GM12878 (cell line): ENCODE results near the gene RUNDC3A. TPM values are rescaled to one million over a fixed set of nuclear protein-coding genes. Genes with fewer than 3 reads are reported as not detected.

ENCODE experiments used
- ATF7 ChIP-seq: fragments of 450-650 bp; IDR thresholded peaks from 2 replicates; pipeline ENCODE4 v1.6.1; 2016; ENCODE audit warnings: low read depth, mild to moderate bottlenecking
- CBX3 ChIP-seq: fragments of 200-600 bp; sonication (generic); IDR thresholded peaks from 2 replicates; pipeline ENCODE4 v1.6.1; 2016; ENCODE audit warnings: low read depth, borderline replicate concordance
- CEBPB ChIP-seq, 2 experiments: fragments of 150-350 bp in 1 of 2; IDR thresholded peaks; 2 replicates each; pipeline ENCODE4 v1.6.1; 2012 to 2014; ENCODE audit warnings: low read depth in 2 of 2, low read length in 2 of 2, borderline replicate concordance in 1 of 2, inconsistent platforms in 1 of 2
- EGR1 ChIP-seq, 2 experiments: IDR thresholded peaks; 1 replicate in 1 of 2; 2 replicates in 1 of 2; pipeline ENCODE4 v1.6.1; 2011 to 2012; ENCODE audit warnings: low read depth in 2 of 2, low read length in 2 of 2, borderline replicate concordance in 1 of 2, mild to moderate bottlenecking in 1 of 2, moderate library complexity in 1 of 2
- EP300 ChIP-seq, 2 experiments: fragments of 150-350 bp in 1 of 2; IDR thresholded peaks; 2 replicates each; pipeline ENCODE4 v1.6.1; 2011 to 2012; ENCODE audit warnings: low read depth in 2 of 2, low read length in 2 of 2, borderline replicate concordance in 1 of 2, improper control_type of control experiment in 1 of 2, inconsistent platforms in 1 of 2; ENCODE audit not compliant: control insufficient read depth in 1 of 2
- JUND ChIP-seq: IDR thresholded peaks from 2 replicates; pipeline ENCODE4 v1.6.1; 2012; ENCODE audit warnings: low read depth, mild to moderate bottlenecking, low read length, improper control_type of control experiment, moderate library complexity
- MXI1 ChIP-seq: fragments of 150-350 bp; IDR thresholded peaks from 2 replicates; pipeline ENCODE4 v1.6.1; 2011; ENCODE audit warnings: low read depth, mild to moderate bottlenecking, inconsistent platforms, low read length, improper control_type of control experiment
- NR2C1 ChIP-seq: fragments of 450-650 bp; IDR thresholded peaks from 2 replicates; pipeline ENCODE4 v1.6.1; 2017; ENCODE audit warnings: antibody characterized with exemption, mild to moderate bottlenecking, moderate library complexity
- RAD21 ChIP-seq: IDR thresholded peaks from 2 replicates; pipeline ENCODE4 v1.6.1; 2011; ENCODE audit warnings: mild to moderate bottlenecking, low read depth, low read length, moderate library complexity; ENCODE audit not compliant: insufficient read depth
- REST ChIP-seq: IDR thresholded peaks from 2 replicates; pipeline ENCODE4 v1.6.1; 2012; ENCODE audit warnings: mild to moderate bottlenecking, low read depth, low read length
- SKIL ChIP-seq: fragments of 450-650 bp; IDR thresholded peaks from 2 replicates; pipeline ENCODE4 v1.6.1; 2017; ENCODE audit warnings: mild to moderate bottlenecking, low read depth, inconsistent platforms; ENCODE audit not compliant: poor library complexity, severe bottlenecking
- SMC3 ChIP-seq: IDR thresholded peaks from 2 replicates; pipeline ENCODE4 v1.6.1; 2011; ENCODE audit warnings: low read length, improper control_type of control experiment, borderline replicate concordance
- SREBF2 ChIP-seq: IDR thresholded peaks from 2 replicates; pipeline ENCODE4 v1.6.1; 2012; ENCODE audit warnings: mild to moderate bottlenecking, low read length
- TCF12 ChIP-seq: IDR thresholded peaks from 2 replicates; pipeline ENCODE4 v1.6.1; 2011; ENCODE audit warnings: low read depth, mild to moderate bottlenecking, low read length
- USF2 ChIP-seq: IDR thresholded peaks from 2 replicates; pipeline ENCODE4 v1.6.1; 2011; ENCODE audit warnings: low read depth, low read length, improper control_type of control experiment, borderline replicate concordance
- WRNIP1 ChIP-seq: IDR thresholded peaks from 2 replicates; pipeline ENCODE4 v1.6.1; 2011; ENCODE audit warnings: low read depth, low read length, improper control_type of control experiment, borderline replicate concordance
- ZNF274 ChIP-seq: IDR thresholded peaks from one replicate; pipeline ENCODE4 v1.8.0; 2011; ENCODE audit not compliant: insufficient read length, insufficient read depth
- ZZZ3 ChIP-seq: IDR thresholded peaks from 2 replicates; pipeline ENCODE4 v1.6.1; 2011; ENCODE audit warnings: low read depth; ENCODE audit not compliant: control insufficient read depth, insufficient read length
- polyA plus RNA-seq, 11 experiments: library from polyadenylated mRNA; depleted of rRNA in 4 of 11; unstranded in 6 of 11; stranded (reverse) in 5 of 11; fragments of >200 nt; fragmentation: Nextera tagmentation in 4 of 11; fragmentation: Illumina TruSeq in 1 of 11; extraction: Ambion mirVana in 4 of 11; extraction: Trizol in 1 of 11; gene quantifications; 1 replicate in 1 of 11; 2 replicates in 10 of 11; pipeline versions ENCODE4 v1.2.1 to v1.2.3, GENCODE V29; 2011 to 2016; ENCODE audit warnings: inconsistent platforms in 2 of 11, missing spikeins in 2 of 11, low read depth in 1 of 11
- total RNA-seq, 4 experiments: library from RNA; depleted of rRNA in 3 of 4; stranded (reverse); fragments of >200 nt in 3 of 4; fragmentation: Illumina TruSeq in 1 of 4; extraction: Trizol in 1 of 4; gene quantifications; 2 replicates each; pipeline versions ENCODE4 v1.2.1 to v1.2.3, GENCODE V29; 2013 to 2021
- TF ChIP-seq, protein P1 (sequence below): IDR thresholded peaks from 2 replicates; pipeline ENCODE4 v1.6.1; 2012; ENCODE audit warnings: low read depth, low read length, improper control_type of control experiment
- TF ChIP-seq, protein P2 (sequence below): IDR thresholded peaks from 2 replicates; pipeline ENCODE4 v1.6.1; 2012; ENCODE audit warnings: low read depth, low read length, improper control_type of control experiment

Gene RUNDC3A
- total and polyA plus RNA-seq, 10 of the 15 experiments (the other 5 are each of a cell fraction or from before 2014, with no cell fraction given), result 0.07 to 0.17 TPM; not detected in 8

DNA sequence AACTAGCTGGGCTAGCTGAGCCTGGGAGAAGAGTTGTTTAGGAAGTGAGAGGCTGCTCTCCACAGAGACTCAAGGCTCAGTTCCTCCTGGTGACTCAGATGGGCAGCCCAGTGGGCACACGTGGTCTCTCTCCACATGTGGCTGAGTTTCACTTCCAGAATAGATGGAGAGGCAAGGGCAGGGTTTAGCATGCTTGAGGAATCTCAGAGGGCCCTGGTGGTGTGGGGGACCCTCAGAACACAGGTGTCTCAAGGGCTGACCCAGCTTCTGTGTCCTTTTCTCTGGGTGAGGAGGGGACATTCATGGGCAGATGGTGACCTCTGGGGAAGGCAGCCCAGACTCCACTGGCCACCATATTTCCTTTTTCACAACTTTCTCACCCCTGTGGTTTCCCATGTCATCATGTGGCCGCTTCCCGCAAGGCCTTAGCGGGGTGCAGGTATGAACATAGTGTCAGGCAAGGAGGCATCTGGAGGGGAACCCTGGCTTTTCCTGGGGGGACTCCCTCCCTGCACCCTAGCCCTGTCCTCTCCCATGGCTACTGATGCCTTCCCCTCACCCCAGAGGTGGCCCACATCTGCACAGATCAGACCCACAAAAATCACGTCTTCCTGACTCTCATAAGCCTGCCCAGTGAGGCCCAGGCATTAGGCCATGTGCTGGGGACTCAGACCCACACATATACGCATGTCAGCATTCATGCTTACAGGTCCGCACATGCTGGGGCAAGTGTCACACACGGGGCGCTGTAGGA lies 40.0 kb downstream of the RUNDC3A start (continued):
- TF ChIP-seq SKIL (peak; percentile 81), WRNIP1 (no peak), TCF12 (peak; percentile 83), EGR1 (IDR thresholded peaks at IDR 0.05; ENCODE audit: borderline replicate concordance in 1 of 2, low read depth in 2 of 2, low read length in 2 of 2) (peak in 1 of 2 experiments; percentile 83; a peak in 2 of 3 replicates), SMC3 (no peak), NR2C1 (no peak), ZZZ3 (no peak), JUND (peak; percentile 69; the same call in 1 of the 2 replicates), CBX3 (no peak), USF2 (peak; percentile 71), SREBF2 (no peak), RAD21 (no peak), ATF7 (peak; percentile 59; the same call in 1 of the 2 replicates), REST (no peak), EP300 (IDR thresholded peaks at IDR 0.05; ENCODE audit: borderline replicate concordance in 1 of 2, control insufficient read depth in 1 of 2, low read depth in 2 of 2, low read length in 2 of 2) (peak; percentile 53 to 94), CEBPB (IDR thresholded peaks at IDR 0.05; ENCODE audit: borderline replicate concordance in 1 of 2, low read depth in 2 of 2, low read length in 2 of 2) (no peak), MXI1 (peak; percentile 96), ZNF274 (no peak)
- TF ChIP-seq, protein P1, sequence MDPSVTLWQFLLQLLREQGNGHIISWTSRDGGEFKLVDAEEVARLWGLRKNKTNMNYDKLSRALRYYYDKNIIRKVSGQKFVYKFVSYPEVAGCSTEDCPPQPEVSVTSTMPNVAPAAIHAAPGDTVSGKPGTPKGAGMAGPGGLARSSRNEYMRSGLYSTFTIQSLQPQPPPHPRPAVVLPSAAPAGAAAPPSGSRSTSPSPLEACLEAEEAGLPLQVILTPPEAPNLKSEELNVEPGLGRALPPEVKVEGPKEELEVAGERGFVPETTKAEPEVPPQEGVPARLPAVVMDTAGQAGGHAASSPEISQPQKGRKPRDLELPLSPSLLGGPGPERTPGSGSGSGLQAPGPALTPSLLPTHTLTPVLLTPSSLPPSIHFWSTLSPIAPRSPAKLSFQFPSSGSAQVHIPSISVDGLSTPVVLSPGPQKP, result no peak
- TF ChIP-seq, protein P2, sequence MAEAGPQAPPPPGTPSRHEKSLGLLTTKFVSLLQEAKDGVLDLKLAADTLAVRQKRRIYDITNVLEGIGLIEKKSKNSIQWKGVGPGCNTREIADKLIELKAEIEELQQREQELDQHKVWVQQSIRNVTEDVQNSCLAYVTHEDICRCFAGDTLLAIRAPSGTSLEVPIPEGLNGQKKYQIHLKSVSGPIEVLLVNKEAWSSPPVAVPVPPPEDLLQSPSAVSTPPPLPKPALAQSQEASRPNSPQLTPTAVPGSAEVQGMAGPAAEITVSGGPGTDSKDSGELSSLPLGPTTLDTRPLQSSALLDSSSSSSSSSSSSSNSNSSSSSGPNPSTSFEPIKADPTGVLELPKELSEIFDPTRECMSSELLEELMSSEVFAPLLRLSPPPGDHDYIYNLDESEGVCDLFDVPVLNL, result no peak
